OCI-LY7 (cell line): ENCODE results near the gene TSPOAP1. TPM values are rescaled to one million over a fixed set of nuclear protein-coding genes. Genes with fewer than 3 reads are reported as not detected.

Source experiments
- Bru-seq: library from RNA; stranded (reverse); fragments of 400-500 nt; gene quantifications from one replicate; lab custom pipeline; 2021; lab: Mats Ljungman, UMichigan
- BruChase-seq, 2 experiments: library from RNA; stranded (reverse); fragments of 400-500 nt; gene quantifications; one replicate each; lab custom pipeline; 2021; lab: Mats Ljungman, UMichigan
- BruUV-seq: library from RNA; stranded (reverse); fragments of 400-500 nt; replicated peaks from 2 replicates; lab custom pipeline; 2021; lab: Mats Ljungman, UMichigan
- CTCF ChIA-PET: fragments of 300-600 bp; sonication (Branson Sonifier 250); formaldehyde crosslinking; loops from one replicate; lab custom pipeline; 2022; ENCODE audit warnings: antibody characterized with exemption; ENCODE audit not compliant: unreplicated experiment; lab: Charles Lee
- POLR2A ChIA-PET: fragments of 300-600 bp; sonication (Branson Sonifier 250); formaldehyde crosslinking; loops from one replicate; lab custom pipeline; 2022; ENCODE audit warnings: antibody characterized with exemption; lab: Charles Lee
- DNase-seq: peaks from one replicate; pipeline ENCODE4 v3.0.0-alpha.2; 2015; ENCODE audit warnings: low spot score
- H2AFZ ChIP-seq: fragments of 200-600 bp; sonication (generic), shearing (Covaris generic); 2 replicates; pipeline ENCODE4 v1.6.1; 2014; ENCODE audit warnings: mild to moderate bottlenecking, antibody characterized with exemption, low read length, moderate library complexity
- H3K27ac ChIP-seq: fragments of 200-600 bp; sonication (generic); 2 replicates; pipeline ENCODE4 v1.5.1; 2014; ENCODE audit warnings: mixed run types, low read depth, mild to moderate bottlenecking, moderate library complexity, low read length, inconsistent platforms; ENCODE audit not compliant: poor library complexity, severe bottlenecking
- H3K36me3 ChIP-seq: fragments of 200-600 bp; sonication (generic); 2 replicates; pipeline ENCODE4 v1.6.1; 2014; ENCODE audit warnings: mild to moderate bottlenecking, antibody characterized with exemption, low read length, moderate library complexity, mixed read lengths; ENCODE audit not compliant: insufficient read depth
- H3K4me1 ChIP-seq: fragments of 200-600 bp; sonication (generic); 2 replicates; pipeline ENCODE4 v1.5.1; 2014; ENCODE audit warnings: mild to moderate bottlenecking, low read length; ENCODE audit not compliant: insufficient read depth, poor library complexity, severe bottlenecking
- H3K4me2 ChIP-seq: fragments of 200-600 bp; sonication (generic); 2 replicates; pipeline ENCODE4 v1.6.1; 2014; ENCODE audit warnings: mild to moderate bottlenecking, low read length
- H3K4me3 ChIP-seq: fragments of 200-600 bp; sonication (generic); 2 replicates; pipeline ENCODE4 v1.5.1; 2014; ENCODE audit warnings: mild to moderate bottlenecking, low read depth, low read length; ENCODE audit not compliant: poor library complexity, severe bottlenecking
- H3K79me2 ChIP-seq: fragments of 200-600 bp; sonication (generic); 2 replicates; pipeline ENCODE4 v1.6.1; 2016; ENCODE audit warnings: low read depth, mild to moderate bottlenecking, low read length, moderate library complexity, mixed read lengths; ENCODE audit not compliant: insufficient read depth
- H3K9me2 ChIP-seq: fragments of 200-600 bp; sonication (generic); 2 replicates; pipeline ENCODE4 v1.6.1; 2016; ENCODE audit warnings: mild to moderate bottlenecking, low read length, mixed read lengths; ENCODE audit not compliant: insufficient read depth
- H3K9me3 ChIP-seq: fragments of 200-600 bp; sonication (generic); 2 replicates; pipeline ENCODE4 v1.6.1; 2014; ENCODE audit warnings: mild to moderate bottlenecking, mixed run types, low read length, mixed read lengths
- H4K20me1 ChIP-seq: fragments of 200-600 bp; sonication (generic); 2 replicates; pipeline ENCODE4 v1.6.1; 2014; ENCODE audit warnings: mild to moderate bottlenecking, antibody characterized with exemption, low read length, moderate library complexity, mixed read lengths; ENCODE audit not compliant: insufficient read depth
- EZH2phosphoT487 ChIP-seq: fragments of 200-600 bp; sonication (generic); IDR thresholded peaks from 2 replicates; pipeline ENCODE4 v1.6.1; 2018; ENCODE audit warnings: low read depth, borderline replicate concordance, mild to moderate bottlenecking, mixed run types, antibody characterized with exemption, low read length, moderate library complexity, mixed read lengths
- intact Hi-C: fragments of 100-400 bp; cut with micrococcal nuclease; formaldehyde crosslinking; loops from one replicate; pipeline ENCODE4 v1.10.0; 2022; ENCODE audit not compliant: unreplicated experiment
- long read RNA-seq: library from polyadenylated mRNA; stranded (forward); transcript quantifications from one replicate; pipeline ENCODE4 v2.0.0, GENCODE V29; 2022
- total RNA-seq, 2 experiments: library from RNA; depleted of rRNA in 1 of 2; stranded (reverse); fragments of >200 nt in 1 of 2; shearing (Covaris generic) in 1 of 2; gene quantifications; 2 replicates each; pipeline ENCODE4 v1.2.3, GENCODE V29; 2014 to 2022
- TF ChIP-seq, protein P1 (sequence below): fragments of 200-600 bp; sonication (generic); conservative IDR thresholded peaks from 2 replicates; pipeline ENCODE4 v1.5.1; 2014; ENCODE audit warnings: mild to moderate bottlenecking, antibody characterized with exemption, low read length, moderate library complexity, mixed read lengths

Gene TSPOAP1, protein sequence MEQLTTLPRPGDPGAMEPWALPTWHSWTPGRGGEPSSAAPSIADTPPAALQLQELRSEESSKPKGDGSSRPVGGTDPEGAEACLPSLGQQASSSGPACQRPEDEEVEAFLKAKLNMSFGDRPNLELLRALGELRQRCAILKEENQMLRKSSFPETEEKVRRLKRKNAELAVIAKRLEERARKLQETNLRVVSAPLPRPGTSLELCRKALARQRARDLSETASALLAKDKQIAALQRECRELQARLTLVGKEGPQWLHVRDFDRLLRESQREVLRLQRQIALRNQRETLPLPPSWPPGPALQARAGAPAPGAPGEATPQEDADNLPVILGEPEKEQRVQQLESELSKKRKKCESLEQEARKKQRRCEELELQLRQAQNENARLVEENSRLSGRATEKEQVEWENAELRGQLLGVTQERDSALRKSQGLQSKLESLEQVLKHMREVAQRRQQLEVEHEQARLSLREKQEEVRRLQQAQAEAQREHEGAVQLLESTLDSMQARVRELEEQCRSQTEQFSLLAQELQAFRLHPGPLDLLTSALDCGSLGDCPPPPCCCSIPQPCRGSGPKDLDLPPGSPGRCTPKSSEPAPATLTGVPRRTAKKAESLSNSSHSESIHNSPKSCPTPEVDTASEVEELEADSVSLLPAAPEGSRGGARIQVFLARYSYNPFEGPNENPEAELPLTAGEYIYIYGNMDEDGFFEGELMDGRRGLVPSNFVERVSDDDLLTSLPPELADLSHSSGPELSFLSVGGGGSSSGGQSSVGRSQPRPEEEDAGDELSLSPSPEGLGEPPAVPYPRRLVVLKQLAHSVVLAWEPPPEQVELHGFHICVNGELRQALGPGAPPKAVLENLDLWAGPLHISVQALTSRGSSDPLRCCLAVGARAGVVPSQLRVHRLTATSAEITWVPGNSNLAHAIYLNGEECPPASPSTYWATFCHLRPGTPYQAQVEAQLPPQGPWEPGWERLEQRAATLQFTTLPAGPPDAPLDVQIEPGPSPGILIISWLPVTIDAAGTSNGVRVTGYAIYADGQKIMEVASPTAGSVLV (N-terminal part only)
- 24.0 TPM in 2 replicates for total RNA-seq (2014; rRNA removed; shearing (Covaris generic))
- 50.6 and 54.4 TPM in 2 replicates for total RNA-seq (2022)
- Bru-seq, nascent RNA: percentile 83 among the genes with signal in this experiment
- percentile 77 among the genes with signal in this experiment for BruChase-seq, experiment 1, labeled RNA remaining after a 6-hour chase
- percentile 81 among the genes with signal in this experiment for BruChase-seq, experiment 2, labeled RNA remaining after a 2-hour chase
- long read RNA-seq, full-length matches to known transcripts: 15 of 45 reads
- long read RNA-seq, partial matches to known transcripts: 13 of 45 reads
- long read RNA-seq, other reads (novel, unspliced or antisense): 17 of 45 reads

DNA sequence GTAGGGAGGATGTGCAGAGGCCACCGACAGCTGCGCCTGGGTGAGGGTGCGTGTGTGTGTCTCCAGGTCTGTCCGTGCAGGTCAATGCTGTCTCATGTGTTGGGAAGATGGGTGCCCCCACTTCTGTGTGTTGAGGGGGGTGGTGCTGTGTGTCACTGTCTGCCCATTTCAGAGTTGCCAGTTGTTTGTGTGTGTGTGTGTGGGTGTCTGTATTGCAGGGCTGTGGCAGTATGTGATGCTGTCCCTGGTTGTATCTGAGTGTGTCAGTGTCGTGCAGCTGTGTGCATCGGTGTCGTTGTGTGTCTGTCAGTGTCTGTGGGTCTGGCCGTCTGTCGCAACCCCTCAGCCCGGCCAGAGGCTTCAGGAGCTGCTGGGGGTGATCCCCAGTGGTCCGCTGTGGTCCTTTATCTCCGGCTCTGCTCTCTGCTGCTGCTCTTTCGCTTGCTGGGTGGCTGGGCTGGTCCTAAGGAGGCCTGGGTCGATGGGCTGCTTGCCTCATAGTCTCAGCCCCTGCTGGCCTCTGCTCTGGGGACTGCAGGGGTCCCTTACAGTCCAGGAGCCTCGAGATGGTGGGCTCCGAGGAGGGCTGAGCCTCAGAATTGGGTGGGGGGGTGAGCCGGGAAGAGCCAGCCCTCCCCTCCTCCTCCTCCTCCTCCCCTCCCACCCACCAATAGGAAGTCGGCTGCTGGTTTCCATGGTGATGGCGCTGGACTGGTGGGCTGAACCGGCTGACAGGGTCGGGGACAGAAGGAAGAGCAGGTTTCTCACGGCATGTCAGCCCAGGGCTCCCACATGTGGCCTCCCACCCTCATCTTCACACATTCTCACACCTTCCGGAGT lies at the start of gene TSPOAP1:
TSPOAP1 (minus strand) TSS at position 601 of the 840 bp plus-strand sequence. CDS start 875 bp downstream, outside the sequence.
- TF ChIP-seq EZH2phosphoT487: no peak
- TF ChIP-seq, protein P1, sequence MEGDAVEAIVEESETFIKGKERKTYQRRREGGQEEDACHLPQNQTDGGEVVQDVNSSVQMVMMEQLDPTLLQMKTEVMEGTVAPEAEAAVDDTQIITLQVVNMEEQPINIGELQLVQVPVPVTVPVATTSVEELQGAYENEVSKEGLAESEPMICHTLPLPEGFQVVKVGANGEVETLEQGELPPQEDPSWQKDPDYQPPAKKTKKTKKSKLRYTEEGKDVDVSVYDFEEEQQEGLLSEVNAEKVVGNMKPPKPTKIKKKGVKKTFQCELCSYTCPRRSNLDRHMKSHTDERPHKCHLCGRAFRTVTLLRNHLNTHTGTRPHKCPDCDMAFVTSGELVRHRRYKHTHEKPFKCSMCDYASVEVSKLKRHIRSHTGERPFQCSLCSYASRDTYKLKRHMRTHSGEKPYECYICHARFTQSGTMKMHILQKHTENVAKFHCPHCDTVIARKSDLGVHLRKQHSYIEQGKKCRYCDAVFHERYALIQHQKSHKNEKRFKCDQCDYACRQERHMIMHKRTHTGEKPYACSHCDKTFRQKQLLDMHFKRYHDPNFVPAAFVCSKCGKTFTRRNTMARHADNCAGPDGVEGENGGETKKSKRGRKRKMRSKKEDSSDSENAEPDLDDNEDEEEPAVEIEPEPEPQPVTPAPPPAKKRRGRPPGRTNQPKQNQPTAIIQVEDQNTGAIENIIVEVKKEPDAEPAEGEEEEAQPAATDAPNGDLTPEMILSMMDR: 0 out of 2 replicates have a peak, but pooled peaks have one; percentile 8
- Histone ChIP-seq H4K20me1 (0 out of 2 replicates have a peak, but pooled peaks cover 6% of the 10 kb centered on the region), H3K9me3 (no peaks in the 10 kb centered on the region), H3K27ac (peak within 1 kb of the TSS; percentile 99), H2AFZ (no peak within 1 kb of the TSS), H3K4me1 (peaks cover 47% of the 10 kb centered on the region), H3K4me3 (peak within 1 kb of the TSS; percentile 98), H3K9me2 (no peaks in the 10 kb centered on the region), H3K4me2 (peak within 1 kb of the TSS; percentile 92), H3K36me3 (peaks cover 28% of the 10 kb centered on the region), H3K79me2 (peaks cover 19% of the 10 kb centered on the region)
- ChIA-PET CTCF (interaction anchor here (0.9 to 1.7 kb wide), 4 partner anchors 9 to 16 kb away, joined by 4 to 7 read pairs (median 6); no protein-coding TSS in a partner anchor), POLR2A (interaction anchor here (0.8 to 1.8 kb wide), 5 partner anchors 9 to 16 kb away, joined by 3 to 23 read pairs (median 9); no protein-coding TSS in a partner anchor)
- DNase-seq: peak; percentile 89
- intact Hi-C loops: loop anchor here (1.0 to 2.0 kb wide), 3 partner anchors 11 to 88 kb away; partner anchors contain the start of gene RNF43
- no TSS peak for BruUV-seq

- no peak overlapping the region for H3K27ac ChIP-seq
- CTCF ChIA-PET: no interaction called here
- BruUV-seq: no TSS peak
- H3K36me3 ChIP-seq: no peaks in the 10 kb centered on the region
- DNase-seq: no peak
- H3K79me2 ChIP-seq: no peaks in the 10 kb centered on the region
- no peaks in the 10 kb centered on the region for H3K9me2 ChIP-seq
- intact Hi-C loops: no loop called here
- no peak overlapping the region for H3K4me3 ChIP-seq
- H4K20me1 ChIP-seq: no peaks in the 10 kb centered on the region
- TF ChIP-seq EZH2phosphoT487: no peak
- TF ChIP-seq, protein P1: no peak
- POLR2A ChIA-PET: interaction anchor here (1.0 to 2.7 kb wide), 3 partner anchors 9 to 14 kb away, joined by 3 to 13 read pairs (median 6); no protein-coding TSS in a partner anchor
- H3K4me1 ChIP-seq: peaks cover 10% of the 10 kb centered on the region
- H3K9me3 ChIP-seq: no peaks in the 10 kb centered on the region
- H3K4me2 ChIP-seq: no peak overlapping the region
- H2AFZ ChIP-seq: no peak overlapping the region
Measured at GRCh38 chr17:58377661-58378060, 49.1 kb upstream of the TSPOAP1 start.
